Stimulated activated CD8-positive, alpha-beta memory T cell treated with anti-CD3 and anti-CD28 coated beads, Interleukin-7, amount 100 ng/mL, for 4 hours (primary cell): Measurements from ENCODE around the gene NXPE3.

Source experiments
- DNase-seq, 2 donors: peaks; one replicate each; pipeline ENCODE4 v3.0.0-alpha.2; 2020; ENCODE audit warnings: low read depth in 2 of 2

The NXPE3 gene

DNA sequence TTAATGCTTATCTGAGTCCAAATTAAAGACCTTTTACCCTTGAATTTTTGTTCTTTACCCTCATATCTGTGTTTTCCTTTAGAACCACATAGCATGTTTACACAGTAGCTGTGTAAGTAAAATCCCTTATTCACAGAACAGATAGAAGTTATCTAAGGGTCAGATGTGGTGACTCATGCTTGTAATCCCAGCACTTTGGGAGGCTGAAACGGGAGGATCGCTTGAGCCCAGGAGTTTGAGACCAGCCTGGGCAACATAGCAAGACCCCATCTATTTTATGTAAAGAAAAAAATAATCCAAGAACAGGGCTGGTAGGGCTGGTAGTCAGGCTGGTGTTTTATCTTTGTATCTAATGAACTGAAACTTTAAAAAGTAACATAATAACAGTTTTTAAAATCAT is 23.2 kb downstream of the NXPE3 start:
- DNase-seq, result no peak

DNA sequence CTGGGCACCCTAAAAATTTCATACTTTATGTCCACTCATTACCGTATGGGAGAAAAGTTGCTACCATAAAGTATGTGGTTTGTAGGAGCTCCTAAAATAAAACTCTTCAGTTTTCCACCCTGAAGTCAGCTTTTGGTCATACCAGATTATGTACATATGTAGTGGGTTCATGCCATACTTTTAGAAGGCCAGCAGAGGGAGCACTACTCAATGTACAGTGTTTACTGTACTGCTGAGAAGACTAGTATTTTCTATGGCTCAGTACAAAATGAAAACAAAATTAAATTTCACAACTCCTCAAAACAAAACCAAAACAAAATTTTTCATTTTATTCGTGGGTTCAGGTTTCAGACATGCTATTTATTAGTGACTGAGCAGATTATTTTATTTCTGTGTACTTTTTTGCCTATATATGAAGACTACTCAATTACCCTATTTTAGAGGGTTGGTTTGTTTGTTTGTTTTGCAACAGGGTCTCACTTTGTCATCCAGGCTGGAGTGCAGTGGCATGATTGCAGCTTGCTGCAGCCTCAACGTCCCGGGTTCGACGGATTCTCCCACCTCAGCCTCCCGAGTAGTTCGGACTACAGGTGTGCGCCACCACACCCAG is 24.3 kb downstream of the NXPE3 start:
- peak; percentile 23 to 46 for DNase-seq

DNA sequence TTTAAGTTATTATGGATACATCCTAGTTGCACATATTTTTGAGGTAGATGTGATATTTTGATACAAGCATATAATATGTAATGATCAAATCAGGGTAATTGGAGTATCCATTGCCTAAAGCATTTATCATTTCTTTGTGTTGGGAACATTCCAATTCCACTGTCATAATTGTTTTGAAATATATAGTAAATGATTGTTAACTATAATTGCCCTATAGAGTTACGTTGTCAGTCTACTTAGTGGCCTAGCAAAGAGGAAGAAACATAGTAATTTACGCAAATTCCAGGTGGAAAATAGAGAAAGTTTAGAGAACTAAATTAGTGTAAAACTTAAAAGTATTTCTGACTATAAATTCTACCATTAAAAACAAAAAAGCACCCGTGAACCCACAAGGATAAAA is 24.9 kb downstream of the NXPE3 start:
- no peak for DNase-seq

DNA sequence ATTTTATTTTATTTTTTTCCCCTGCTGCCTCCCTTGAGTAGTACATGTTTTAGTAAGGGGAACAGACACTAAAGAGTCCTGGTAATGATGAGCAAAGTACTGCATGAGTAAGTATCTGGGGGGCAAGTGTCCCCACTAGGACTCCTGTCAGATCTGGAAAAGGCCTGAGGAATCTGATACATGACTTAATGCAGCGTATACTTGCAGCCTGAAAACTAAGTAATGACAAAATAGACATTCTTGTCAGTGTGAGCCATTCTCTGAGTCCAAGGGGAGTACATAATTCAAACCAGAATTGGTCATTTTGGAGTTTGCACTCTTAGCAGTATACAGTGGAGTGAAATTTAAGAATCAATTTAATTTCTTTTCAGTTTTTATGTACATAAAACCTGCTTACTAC is 27.5 kb downstream of the NXPE3 start:
- no peak for DNase-seq

DNA sequence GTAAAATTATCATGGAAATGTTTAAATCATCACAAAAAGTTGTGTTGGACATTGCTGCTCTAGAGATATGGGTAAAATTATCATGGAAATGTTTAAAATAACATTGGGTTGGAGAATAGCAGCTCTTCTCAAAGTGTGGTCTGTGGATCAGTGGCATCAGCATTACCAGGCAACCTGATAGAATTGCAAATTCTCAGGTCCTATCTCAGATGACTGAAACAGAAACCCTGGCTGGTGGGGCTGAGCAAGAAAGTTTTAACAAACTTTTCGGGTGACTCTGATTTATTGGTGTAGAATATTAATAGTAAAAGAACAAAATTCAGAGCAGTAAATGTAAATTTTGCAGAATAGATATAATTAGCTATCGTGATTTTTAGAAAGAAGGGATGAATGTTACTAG is 28.9 kb downstream of the NXPE3 start:
- no peak for DNase-seq

DNA sequence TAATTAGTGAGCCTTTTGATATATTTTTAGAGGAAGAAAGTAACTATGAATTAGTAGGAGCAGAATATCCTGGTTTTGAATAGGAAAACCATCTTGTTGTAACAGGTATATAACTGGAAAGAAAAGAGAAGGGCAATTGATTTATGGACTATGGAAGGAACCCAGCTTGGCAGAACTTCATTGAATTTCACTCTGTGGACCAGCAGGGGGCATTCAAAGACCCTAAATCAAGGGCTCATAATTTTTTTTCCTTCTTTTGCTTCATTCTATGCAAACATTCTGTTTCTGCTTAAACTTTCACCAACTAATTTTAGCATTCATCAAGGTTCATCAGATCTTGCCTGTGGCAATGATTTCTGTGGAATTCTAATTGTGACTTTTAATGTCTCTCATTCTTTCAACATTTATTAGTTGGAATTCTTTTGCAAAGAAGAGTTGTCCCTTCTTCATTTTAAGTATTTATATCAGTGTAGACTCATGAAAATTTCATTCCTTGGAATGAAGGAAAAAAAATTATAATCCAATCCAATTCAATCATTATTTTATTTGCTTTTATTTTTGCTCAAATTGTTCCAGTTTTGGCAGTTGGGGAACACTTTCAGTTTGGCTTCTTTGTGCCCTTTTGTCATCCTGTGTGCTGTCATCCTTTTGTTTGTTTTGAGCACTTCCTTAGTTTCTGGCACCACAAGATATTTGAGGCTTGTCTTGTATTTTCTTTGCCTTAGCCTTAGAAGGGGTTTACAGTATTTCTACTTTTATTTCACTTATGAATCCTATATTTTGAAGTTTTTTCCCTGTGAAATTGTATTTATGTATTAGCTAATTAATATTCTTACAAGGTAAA is 30.4 kb downstream of the NXPE3 start:
- peak in 1 of 2 donors; percentile 14 for DNase-seq

DNA sequence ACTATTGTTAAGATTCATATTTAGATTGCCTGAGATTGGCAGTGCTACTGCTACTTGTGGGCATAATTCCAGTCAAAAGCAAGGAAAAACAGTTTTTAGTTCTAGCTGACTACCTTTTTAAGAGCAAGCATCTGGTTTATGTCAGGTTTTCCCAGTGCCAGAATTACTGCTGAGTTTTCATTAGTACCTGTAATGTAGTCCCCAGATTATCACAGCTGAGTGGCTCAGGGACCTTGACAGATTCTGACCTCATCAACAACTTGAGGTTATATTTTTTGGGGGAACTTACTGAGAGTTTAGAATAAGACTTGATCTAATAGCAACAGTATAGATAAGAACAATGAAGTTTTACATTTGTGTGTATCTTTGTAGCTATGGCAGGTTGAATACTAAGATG is 31.0 kb downstream of the NXPE3 start:
- no peak for DNase-seq

DNA sequence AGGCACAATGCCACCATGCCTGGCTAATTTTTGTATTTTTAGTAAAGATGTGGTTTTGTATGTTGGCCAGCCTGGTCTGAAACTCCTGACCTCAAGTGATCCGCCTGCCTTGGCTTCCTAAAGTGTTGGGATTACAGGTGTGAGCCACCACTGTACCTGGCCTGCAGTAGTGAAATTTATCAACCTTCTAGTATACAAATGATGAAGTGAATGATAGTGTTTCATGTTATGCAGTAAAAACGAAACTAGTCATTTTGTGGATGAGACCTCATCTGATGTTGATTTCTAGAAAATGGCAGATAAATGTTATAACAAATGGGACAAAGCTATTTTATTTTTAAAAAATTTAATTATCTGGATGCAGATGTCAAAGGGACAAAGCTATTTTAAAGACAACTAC is 32.9 kb downstream of the NXPE3 start:
- no peak for DNase-seq

DNA sequence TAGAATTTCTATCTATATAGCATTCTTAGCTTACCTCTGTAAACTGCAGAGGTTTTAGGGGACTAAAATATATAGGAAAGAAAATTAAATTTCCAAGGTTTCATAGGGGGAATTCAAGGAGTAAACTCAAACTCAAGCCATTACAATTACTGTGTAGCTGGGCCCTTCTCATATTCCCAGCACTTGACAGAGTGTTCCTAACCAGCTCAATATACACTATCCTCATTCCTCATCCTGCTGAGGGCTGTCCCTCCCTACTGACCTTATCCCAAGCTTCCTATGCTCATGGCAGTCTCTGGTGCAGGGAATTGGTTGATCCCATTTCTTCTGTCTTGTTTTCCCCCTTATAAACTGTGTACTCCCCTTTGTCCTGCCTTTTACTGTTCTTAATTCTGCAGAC is 33.9 kb downstream of the NXPE3 start:
- no peak for DNase-seq

DNA sequence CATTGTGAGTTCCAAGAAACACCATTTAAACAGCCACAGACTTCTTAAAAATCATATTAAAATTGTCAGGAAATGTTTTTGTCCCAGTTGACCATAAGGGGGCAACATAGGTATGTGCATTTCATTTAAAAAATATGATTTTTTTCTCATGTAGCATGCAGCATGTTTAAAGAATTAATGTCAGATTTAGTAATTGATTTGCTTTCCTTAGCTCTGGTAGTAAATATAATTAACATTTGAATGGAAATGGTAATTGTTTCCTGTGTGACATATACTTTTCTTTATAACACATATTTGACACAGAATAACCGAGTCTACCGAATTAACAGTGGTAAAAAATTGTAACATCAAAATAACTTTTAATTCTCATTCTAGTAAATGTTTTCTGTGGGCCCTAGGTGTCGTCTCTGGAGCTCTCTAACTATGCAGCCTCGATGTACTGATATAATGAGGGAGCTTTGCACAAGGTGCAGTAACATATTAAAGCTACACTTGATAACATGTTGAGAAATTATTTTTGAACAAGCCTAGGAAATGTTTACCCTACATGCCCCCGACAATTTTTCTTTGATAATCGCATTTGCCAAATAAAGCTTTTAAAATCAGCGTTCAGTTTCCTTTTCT is 34.9 kb downstream of the NXPE3 start:
- DNase-seq, result no peak

DNA sequence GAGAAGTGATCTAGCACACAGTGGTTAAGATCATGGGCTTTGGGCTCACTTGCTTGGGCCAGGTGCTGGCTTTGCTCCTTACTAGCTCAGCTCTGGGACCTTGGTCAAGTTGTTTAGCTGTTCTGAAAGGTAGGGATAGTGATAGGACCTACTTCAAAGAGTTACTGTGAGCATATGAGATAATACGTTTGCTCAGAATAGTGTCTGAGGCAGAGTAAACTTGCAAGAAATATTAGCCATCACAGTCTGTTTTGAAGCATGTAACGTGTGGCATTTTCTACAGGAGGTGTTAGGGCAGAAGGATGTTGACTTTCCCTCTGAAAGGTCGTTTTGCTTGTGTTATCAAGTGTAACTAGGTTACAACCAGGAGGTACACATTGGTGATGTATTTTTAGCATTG is 35.8 kb downstream of the NXPE3 start:
- DNase-seq, result no peak

DNA sequence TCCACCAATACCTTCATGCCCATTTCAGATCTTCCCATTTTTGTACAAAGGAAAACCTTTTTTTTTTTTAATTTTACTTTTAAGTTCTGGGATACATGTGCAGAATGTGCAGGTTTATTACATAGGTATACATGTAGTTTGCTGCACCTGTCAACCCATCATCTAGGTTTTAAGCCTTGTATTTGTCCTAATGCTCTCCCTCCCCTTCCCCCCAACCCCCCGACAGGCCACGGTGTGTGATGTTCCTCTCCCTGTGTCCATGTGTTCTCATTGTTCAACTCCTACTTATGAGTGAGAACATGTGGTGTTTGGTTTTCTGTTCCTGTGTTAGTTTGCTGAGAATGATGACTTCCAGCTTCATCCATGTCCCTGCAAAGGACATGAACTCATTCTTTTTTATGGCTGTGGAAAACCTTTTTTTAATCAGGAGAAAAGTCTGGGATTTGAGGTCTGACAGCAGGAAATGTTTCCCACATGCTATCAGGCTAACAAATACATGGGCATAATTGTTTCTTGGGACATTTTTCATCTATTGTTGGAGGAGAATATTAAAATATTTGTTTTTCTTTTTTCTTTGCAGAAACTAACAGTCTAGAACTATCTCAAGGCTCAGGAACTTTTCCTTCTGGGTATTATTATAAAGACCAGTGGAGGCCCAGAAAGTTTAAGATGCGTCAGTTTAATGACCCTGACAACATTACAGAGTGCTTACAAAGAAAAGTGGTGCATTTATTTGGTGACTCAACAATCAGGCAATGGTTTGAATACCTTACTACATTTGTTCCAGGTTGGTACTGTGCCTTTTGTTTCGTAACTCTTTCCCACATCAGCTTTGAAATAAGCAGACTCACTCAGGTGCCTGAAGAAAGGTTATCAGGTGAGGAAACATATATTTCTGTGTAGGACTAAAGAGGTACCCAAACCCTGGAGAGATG is 37.5 kb downstream of the NXPE3 start:
- no peak for DNase-seq

DNA sequence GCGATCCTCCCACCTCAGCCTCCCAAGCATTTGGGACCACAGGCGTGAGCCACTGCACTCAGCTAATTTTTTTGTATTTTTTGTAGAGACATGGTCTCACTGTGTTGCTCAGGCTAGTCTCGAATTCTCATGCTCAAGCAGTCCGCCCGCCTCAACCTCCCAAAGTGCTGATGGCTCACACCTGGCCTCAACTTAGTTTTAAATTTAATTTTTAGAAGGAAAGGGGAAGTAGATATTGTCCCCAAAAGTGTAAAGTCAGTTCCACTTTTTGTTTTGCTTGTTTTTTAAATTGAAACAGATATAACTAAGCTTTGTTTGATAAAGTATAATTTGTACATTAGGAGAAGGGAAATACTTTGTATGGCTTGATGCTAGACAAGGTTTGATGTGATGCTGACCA is 39.0 kb downstream of the NXPE3 start:
- DNase-seq, result no peak

DNA sequence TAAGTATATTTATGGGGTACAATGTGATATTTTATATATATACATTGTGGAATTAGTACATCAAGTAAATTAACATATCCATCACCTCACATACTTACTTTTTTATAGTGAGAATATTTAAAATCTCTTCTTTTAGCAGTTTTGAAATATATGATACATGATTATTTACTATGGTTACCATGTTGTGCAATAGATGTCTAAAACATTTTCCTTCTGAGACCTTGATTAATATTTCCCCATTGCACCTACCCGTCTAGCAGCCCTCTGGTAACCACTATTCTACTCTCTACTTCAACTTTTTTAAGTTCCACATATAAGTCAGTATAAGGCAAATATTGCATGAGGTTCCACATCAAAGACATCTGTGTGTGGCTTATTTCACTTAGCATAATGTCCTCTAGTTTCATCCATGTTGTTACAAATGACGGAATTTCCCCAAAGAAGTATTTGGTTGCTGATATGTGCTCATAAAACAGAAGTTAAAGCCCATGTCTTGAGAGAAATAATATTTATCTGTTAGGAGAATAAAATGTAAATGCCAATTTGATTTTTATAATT is 40.7 kb downstream of the NXPE3 start:
- no peak for DNase-seq

DNA sequence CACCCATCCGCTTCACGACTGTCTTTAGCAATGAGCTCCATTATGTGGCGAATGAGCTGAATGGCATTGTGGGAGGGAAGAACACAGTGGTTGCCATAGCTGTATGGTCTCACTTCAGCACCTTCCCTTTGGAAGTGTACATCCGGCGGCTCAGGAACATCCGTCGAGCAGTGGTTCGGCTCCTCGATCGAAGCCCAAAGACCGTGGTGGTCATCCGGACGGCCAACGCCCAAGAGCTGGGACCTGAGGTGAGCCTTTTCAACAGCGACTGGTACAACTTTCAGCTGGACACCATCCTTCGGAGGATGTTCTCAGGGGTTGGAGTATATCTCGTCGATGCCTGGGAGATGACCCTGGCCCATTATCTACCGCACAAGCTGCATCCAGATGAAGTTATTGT is 42.5 kb downstream of the NXPE3 start:
- no peak for DNase-seq

DNA sequence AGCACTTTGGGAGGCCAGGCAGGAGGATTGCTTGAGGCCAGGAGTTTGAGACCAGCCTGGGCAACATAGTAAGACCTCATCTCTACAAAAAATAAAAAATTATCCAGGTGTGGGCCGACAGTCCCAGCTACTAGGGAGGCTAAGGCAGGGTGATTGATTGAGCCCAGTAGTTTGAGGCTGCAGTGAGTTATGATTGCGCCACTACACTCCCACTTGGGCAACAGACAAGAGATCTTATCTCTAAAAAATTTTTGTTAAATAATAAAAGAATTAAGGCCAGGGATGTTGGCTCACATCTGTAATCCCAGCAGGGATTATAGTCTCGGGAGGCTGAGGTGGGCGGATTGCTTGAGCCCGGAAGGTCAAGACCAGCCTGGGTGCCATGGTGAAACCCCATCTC is 44.5 kb downstream of the NXPE3 start:
- no peak for DNase-seq

DNA sequence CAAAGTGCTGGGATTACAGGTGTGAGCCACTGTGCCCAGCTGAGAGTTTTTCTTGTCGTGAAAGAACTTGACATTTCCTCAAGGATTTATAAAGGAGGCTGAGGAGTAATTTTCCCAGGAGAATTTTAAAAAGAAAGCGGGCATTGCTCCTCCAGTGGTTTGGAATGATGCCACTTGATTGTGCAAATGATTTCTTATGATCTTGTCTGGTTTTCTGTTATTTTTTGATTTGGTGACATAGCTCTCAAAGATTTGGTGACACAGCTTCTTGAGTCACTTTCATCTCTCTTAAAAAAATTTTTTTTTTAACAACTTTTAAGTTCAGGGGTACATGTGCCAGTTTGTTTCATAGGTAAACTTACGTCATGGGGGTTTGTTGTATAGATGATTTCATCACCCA is 45.7 kb downstream of the NXPE3 start:
- DNase-seq, result no peak

DNA sequence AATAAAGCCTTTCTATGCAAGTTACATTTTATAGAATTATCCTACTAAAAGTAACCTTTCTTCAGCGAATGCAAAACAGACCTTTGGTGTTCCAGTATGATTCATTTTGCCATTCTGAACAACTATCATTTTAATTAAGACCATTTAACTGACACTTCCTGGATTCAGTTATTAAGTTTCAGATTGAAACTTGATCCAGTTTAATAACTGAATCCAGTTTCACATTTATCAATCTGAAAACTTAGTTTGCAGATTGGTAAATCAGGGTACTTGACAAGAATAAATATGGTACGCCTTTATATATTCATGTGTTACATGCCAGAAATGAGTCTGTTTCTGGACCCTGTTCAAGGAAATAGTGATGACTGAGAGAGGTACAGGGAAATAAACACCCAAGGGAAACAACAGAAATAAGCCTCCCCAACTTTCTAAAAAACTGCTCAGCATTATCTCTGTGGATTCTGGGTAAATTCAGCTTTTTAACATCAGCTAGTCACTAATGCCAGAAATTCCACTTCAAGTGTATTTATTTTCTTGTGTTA is 47.0 kb downstream of the NXPE3 start:
- no peak for DNase-seq

DNA sequence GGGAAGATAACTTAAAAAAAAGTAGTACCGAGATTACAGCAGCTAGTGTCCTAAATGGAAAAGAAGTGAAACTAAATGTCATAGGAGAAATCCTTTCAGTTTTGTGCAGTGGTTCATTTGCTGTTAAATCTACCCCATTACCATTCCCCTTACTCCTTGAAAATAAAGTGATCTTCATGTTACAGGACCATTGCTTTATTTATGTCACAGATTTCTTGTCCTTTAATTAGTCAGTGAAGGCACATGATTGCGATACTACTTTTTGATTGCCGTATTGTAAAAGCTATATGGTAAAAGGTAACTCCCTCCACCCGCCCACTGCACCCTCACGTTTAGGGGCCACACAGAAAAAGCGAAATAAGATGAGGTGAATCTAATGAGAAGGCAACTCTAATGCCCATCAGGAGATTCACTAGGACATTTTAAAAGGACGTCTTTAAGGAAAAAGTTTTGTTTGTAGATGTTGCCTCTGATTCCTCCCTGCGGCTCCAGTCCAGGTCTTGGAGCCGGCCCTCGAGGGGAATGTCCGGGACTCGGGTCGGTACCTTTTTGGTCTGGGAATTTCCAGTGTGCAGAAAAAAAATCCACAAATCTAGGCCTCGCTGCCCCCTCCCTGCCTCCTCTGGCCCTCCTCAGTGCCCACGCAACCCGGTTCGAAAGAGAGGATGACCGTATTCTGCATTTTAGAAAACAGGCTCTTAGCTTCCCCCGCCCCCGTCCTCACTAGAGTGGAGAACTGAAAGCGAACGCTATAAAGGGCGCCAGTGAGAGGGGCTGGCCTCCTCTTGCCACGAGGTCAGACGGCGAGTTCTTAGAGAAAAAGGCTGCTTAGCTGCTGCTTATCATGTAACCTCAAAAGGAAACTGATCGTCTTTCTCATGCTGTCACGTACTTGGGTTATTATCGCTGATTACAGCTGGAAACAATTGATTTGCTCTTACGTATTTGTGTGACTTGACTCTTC is 48.5 kb downstream of the NXPE3 start:
- peak; percentile 82 to 87 for DNase-seq

DNA sequence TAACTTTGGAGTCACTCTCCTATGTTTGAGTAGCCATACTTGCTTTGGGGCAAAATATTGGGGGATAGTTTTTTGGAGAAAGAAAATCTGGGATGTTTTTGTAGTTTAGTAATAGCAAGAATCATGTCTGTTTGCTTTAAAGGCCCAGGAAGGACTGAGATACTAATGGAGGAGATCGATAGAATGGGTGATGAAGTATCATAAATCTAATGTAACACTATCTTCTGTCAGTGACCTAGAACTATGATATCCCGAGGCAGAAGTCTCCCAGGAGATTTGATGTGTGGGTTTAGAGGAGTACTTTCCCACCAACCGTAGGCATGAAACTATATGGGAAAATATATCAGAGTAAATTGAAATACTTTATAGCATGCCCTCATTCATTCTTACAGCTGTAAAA is 49.3 kb downstream of the NXPE3 start:
- DNase-seq, result no peak
